HL-60 (cell line): ENCODE data around the gene EEF2.
A peak's percentile ranks its signal among the peaks of the same experiment; 100 is the strongest.

Source experiments
- DNase-seq, 2 experiments: peaks; one replicate each; pipeline ENCODE4 v3.0.0-alpha.2; 2010 to 2020; ENCODE audit warnings: low read depth in 1 of 2, low spot score in 1 of 2
- H3K27ac ChIP-seq: fragments of 250-450 bp; sonication (Bioruptor Pico); replicated peaks from 2 replicates; pipeline ENCODE4 v1.5.1; 2020; ENCODE audit warnings: mild to moderate bottlenecking, moderate library complexity
- H3K27me3 ChIP-seq: fragments of 250-450 bp; sonication (Bioruptor Pico); 2 replicates; pipeline ENCODE4 v1.5.1; 2021; ENCODE audit warnings: mild to moderate bottlenecking, moderate library complexity; ENCODE audit not compliant: insufficient read depth, poor library complexity, severe bottlenecking
- H3K4me3 ChIP-seq: replicated peaks from 2 replicates; pipeline ENCODE4 v1.5.1; 2011; ENCODE audit warnings: mild to moderate bottlenecking, control low read depth, low read length; ENCODE audit not compliant: insufficient read depth
- GABPA ChIP-seq: IDR thresholded peaks from 2 replicates; pipeline ENCODE4 v1.6.1; 2012; ENCODE audit warnings: low read depth
- POLR2AphosphoS5 ChIP-seq: IDR thresholded peaks from 2 replicates; pipeline ENCODE4 v1.6.1; 2012; ENCODE audit warnings: low read depth
- SPI1 ChIP-seq: IDR thresholded peaks from 2 replicates; pipeline ENCODE4 v1.6.1; 2012; ENCODE audit warnings: low read depth, mild to moderate bottlenecking, borderline replicate concordance
- TF ChIP-seq, protein P1 (sequence below): IDR thresholded peaks from 2 replicates; pipeline ENCODE4 v1.6.1; 2012; ENCODE audit warnings: low read depth; ENCODE audit not compliant: insufficient replicate concordance
- TF ChIP-seq, protein P2 (sequence below): IDR thresholded peaks from one replicate; pipeline ENCODE4 v1.5.1; 2011; ENCODE audit warnings: low read length, control low read depth, inconsistent platforms; ENCODE audit not compliant: insufficient read depth

The EEF2 gene

DNA sequence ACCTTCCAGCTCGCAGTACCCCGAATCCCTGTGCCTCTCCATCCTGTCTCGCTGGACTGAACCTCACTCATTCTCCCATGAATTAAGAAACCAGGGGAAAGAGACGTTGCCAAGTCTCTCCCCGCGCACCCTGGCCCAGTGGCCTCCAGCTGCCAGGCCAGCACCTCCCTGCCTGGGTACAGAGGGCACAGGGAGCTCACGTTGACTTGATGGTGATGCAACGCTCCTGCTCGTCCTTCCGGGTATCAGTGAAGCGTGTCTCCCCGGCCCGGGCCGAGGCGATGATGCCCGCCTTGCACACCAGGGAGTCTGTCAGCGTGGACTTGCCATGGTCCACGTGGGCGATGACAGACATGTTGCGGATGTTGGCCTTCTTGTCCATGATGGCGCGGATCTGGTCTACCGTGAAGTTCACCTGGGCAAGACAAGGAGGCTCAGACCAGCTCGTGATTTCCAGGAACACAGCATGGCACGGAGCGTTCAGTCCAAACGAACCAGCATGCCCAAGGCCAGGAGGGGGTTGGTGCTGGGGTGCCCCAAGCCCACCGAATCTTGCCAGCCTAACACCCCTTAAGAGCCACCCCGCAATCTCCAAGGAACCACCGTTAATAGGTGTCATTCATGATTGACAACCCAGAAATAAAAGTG lies 1.2 kb downstream of the EEF2 start:
- no peak for TF ChIP-seq GABPA
- TF ChIP-seq POLR2AphosphoS5: peak; percentile 55; the same call in 1 of the 2 replicates
- Histone ChIP-seq H3K27ac (peak overlapping the region; percentile 82), H3K27me3 (no peaks in the 10 kb centered on the region), H3K4me3 (peak overlapping the region; percentile 89)
- peak; percentile 73 to 75 for DNase-seq

DNA sequence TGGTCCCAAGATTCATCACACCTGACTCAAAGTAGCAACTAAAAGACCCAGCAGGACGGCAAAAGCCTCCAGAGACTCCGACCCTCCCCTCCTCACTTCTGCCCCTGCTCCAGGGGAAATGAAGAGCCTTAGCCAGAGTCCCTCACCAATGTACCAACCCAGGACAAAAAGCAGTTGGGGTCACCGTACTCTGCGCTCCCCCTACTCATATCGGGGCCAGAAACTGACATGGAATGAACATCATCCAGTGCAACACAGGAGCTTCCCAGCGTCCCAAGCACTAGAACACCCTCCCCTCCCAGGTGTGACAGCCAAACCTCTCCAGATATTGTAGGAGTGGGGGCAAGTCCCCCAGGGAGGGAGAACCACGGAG lies 1.7 kb downstream of the EEF2 start:
- Histone ChIP-seq H3K27me3 (no peaks in the 10 kb centered on the region), H3K27ac (peak overlapping the region; percentile 82), H3K4me3 (peak overlapping the region; percentile 89)
- no peak for DNase-seq
- TF ChIP-seq GABPA (no peak), POLR2AphosphoS5 (no peak; the same call in 1 of the 2 replicates), SPI1 (no peak)
- TF ChIP-seq, protein P1, sequence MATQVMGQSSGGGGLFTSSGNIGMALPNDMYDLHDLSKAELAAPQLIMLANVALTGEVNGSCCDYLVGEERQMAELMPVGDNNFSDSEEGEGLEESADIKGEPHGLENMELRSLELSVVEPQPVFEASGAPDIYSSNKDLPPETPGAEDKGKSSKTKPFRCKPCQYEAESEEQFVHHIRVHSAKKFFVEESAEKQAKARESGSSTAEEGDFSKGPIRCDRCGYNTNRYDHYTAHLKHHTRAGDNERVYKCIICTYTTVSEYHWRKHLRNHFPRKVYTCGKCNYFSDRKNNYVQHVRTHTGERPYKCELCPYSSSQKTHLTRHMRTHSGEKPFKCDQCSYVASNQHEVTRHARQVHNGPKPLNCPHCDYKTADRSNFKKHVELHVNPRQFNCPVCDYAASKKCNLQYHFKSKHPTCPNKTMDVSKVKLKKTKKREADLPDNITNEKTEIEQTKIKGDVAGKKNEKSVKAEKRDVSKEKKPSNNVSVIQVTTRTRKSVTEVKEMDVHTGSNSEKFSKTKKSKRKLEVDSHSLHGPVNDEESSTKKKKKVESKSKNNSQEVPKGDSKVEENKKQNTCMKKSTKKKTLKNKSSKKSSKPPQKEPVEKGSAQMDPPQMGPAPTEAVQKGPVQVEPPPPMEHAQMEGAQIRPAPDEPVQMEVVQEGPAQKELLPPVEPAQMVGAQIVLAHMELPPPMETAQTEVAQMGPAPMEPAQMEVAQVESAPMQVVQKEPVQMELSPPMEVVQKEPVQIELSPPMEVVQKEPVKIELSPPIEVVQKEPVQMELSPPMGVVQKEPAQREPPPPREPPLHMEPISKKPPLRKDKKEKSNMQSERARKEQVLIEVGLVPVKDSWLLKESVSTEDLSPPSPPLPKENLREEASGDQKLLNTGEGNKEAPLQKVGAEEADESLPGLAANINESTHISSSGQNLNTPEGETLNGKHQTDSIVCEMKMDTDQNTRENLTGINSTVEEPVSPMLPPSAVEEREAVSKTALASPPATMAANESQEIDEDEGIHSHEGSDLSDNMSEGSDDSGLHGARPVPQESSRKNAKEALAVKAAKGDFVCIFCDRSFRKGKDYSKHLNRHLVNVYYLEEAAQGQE: no peak
- TF ChIP-seq, protein P2, sequence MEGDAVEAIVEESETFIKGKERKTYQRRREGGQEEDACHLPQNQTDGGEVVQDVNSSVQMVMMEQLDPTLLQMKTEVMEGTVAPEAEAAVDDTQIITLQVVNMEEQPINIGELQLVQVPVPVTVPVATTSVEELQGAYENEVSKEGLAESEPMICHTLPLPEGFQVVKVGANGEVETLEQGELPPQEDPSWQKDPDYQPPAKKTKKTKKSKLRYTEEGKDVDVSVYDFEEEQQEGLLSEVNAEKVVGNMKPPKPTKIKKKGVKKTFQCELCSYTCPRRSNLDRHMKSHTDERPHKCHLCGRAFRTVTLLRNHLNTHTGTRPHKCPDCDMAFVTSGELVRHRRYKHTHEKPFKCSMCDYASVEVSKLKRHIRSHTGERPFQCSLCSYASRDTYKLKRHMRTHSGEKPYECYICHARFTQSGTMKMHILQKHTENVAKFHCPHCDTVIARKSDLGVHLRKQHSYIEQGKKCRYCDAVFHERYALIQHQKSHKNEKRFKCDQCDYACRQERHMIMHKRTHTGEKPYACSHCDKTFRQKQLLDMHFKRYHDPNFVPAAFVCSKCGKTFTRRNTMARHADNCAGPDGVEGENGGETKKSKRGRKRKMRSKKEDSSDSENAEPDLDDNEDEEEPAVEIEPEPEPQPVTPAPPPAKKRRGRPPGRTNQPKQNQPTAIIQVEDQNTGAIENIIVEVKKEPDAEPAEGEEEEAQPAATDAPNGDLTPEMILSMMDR: no peak

DNA sequence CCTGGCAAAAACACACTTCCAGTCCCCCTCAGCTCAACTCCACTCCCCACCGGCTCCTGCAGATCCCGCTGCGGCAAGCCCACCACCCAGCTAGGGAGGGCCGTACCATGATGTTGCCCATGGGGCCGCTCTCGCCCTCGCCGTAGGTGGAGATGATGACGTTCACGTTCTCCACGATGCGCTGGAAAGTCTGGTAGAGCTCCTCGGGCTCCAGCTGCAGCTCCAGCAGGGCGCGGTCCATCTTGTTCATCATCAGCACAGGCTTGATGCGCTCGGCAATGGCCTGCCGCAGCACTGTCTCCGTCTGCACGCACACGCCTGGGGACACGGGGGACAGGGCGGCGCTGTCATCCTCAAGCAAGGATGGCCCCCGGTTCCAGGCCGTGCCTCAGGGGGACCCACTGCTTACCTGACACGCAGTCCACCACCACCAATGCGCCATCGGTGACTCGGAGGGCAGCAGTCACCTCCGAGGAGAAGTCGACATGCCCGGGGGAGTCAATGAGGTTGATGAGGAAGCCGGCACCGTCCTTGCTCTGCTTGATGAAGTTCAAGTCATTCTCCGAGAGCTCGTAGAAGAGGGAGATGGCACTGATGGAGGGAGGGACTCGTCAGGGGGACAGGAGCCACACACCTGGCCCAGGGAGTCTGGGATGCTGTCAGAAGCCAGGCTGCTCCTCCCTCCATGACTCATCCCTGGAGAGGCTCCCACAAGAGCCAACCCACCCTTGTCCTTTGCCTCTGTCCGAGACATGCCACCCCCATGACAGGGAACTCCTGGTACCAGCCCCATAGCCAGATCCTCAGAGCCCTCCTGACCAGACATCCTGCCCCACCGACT lies 2.3 kb downstream of the EEF2 start:
- TF ChIP-seq SPI1 (no peak), POLR2AphosphoS5 (no peak; the same call in 1 of the 2 replicates), GABPA (no peak)
- TF ChIP-seq, protein P2: no peak
- TF ChIP-seq, protein P1: no peak
- peak overlapping the region; percentile 89 for H3K4me3 ChIP-seq
- peak overlapping the region; percentile 82 for H3K27ac ChIP-seq
- H3K27me3 ChIP-seq: no peaks in the 10 kb centered on the region
- peak in 1 of 2 experiments; percentile 59 for DNase-seq
